ENCODE data around the gene ADAM33. TPM values are rescaled to one million over a fixed set of nuclear protein-coding genes. Genes with fewer than 3 reads are reported as not detected.

Gene ADAM33
- total RNA-seq, 2 donors from 2014 or later, result not detected

GRCh38 chr20:3652221-3652620 is 29.6 kb downstream of the ADAM33 start:
- H3K27ac Mint-ChIP-seq, result no peak overlapping the region
- peaks cover 0 to 3% of the 10 kb centered on the region in 2 donors for H3K9me3 Mint-ChIP-seq
- H3K36me3 Mint-ChIP-seq (ENCODE audit: insufficient read depth in 2 of 2), result no peaks in the 10 kb centered on the region
- DNase-seq, result no peak
- no peaks in the 10 kb centered on the region for H3K4me1 Mint-ChIP-seq (ENCODE audit: low read depth)
- no peak overlapping the region for H3K4me3 Mint-ChIP-seq
- no peak for ATAC-seq (replicated peaks in 1 of 2)
- H3K27me3 Mint-ChIP-seq (ENCODE audit: low read depth), result no peaks in the 10 kb centered on the region

GRCh38 chr20:3651204-3651962 is 30.4 kb downstream of the ADAM33 start:
- Mint-ChIP-seq H3K9me3 (peaks cover 0 to 3% of the 10 kb centered on the region in 2 donors), H3K27me3 (ENCODE audit: low read depth) (no peaks in the 10 kb centered on the region), H3K27ac (no peak overlapping the region), H3K36me3 (ENCODE audit: insufficient read depth in 2 of 2) (no peaks in the 10 kb centered on the region), H3K4me1 (ENCODE audit: low read depth) (no peaks in the 10 kb centered on the region), H3K4me3 (no peak overlapping the region)
- DNase-seq (no peak), ATAC-seq (replicated peaks in 1 of 2) (no peak)

DNA sequence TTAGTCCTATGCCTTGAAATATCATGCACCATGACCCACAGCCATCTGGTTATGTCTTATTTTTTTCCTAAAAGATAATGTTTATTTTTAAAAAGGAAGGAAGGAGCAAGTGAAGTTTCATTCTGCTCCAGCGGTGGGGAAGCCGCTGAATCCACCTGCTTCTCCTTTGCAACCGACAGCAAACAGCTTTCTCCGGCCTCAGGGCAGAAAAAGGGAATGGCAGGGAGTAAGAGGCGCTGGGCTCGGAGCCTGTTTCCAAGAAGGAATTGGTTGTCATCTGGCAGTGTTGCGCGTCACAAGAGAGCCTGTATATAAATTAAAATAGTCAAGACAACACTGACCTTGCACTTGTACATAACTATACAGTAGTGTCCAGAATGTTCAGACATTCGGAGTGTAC is 32.9 kb downstream of the ADAM33 start:
- no peaks in the 10 kb centered on the region for H3K36me3 Mint-ChIP-seq (ENCODE audit: insufficient read depth in 2 of 2)
- H3K9me3 Mint-ChIP-seq, result peaks cover 0 to 3% of the 10 kb centered on the region in 2 donors
- H3K4me3 Mint-ChIP-seq, result no peak overlapping the region
- ATAC-seq (replicated peaks in 1 of 2), result no peak
- no peak for DNase-seq
- H3K27me3 Mint-ChIP-seq (ENCODE audit: low read depth), result no peaks in the 10 kb centered on the region
- H3K27ac Mint-ChIP-seq, result no peak overlapping the region
- H3K4me1 Mint-ChIP-seq (ENCODE audit: low read depth), result no peaks in the 10 kb centered on the region

DNA sequence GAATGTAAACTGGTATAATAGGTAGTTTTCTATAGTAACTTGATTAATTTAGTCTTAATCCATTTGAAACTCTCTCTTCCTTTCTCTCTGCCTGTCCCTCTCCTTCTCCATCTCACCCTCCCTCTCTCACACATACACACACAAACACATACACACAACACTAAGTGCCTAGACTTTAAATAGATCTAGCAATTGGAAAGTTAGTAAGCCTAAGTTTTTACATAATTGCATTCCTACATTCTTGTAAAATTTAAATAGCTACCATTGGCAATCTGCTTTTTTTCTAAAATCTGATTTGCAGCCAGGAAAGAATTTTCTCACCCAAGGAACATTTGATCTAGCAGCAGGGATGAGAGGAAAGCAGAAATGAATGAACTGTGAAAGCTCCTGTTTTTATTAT is 34.3 kb downstream of the ADAM33 start:
- Mint-ChIP-seq H3K4me1 (ENCODE audit: low read depth) (no peaks in the 10 kb centered on the region), H3K27ac (no peak overlapping the region), H3K27me3 (ENCODE audit: low read depth) (no peaks in the 10 kb centered on the region), H3K4me3 (no peak overlapping the region), H3K36me3 (ENCODE audit: insufficient read depth in 2 of 2) (no peaks in the 10 kb centered on the region), H3K9me3 (no peaks in the 10 kb centered on the region)
- ATAC-seq (replicated peaks in 1 of 2) (no peak), DNase-seq (no peak)

DNA sequence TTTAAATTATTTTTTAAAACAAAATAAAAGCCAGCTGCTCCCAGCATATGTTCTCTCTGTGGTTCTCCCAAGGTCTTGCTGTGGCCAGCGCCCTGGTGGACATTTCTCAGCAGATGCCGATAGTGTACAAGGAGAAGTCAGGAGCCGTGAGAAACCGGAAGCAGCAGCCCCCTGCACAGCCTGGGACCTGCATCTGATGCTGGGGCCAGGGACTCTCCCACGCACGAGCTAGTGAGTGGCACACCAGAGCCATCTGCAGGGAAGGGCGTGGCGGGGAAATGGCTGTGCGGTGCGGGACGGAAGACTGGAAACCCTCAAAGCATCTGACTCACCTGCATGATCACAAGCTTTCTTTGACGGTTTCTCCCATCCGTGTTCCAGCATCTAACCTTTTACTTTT is 35.2 kb downstream of the ADAM33 start:
- Mint-ChIP-seq H3K27me3 (ENCODE audit: low read depth) (no peaks in the 10 kb centered on the region), H3K27ac (no peak overlapping the region), H3K4me3 (no peak overlapping the region), H3K36me3 (ENCODE audit: insufficient read depth in 2 of 2) (no peaks in the 10 kb centered on the region), H3K4me1 (ENCODE audit: low read depth) (no peaks in the 10 kb centered on the region), H3K9me3 (no peaks in the 10 kb centered on the region)
- DNase-seq (no peak), ATAC-seq (replicated peaks in 1 of 2) (no peak)

DNA sequence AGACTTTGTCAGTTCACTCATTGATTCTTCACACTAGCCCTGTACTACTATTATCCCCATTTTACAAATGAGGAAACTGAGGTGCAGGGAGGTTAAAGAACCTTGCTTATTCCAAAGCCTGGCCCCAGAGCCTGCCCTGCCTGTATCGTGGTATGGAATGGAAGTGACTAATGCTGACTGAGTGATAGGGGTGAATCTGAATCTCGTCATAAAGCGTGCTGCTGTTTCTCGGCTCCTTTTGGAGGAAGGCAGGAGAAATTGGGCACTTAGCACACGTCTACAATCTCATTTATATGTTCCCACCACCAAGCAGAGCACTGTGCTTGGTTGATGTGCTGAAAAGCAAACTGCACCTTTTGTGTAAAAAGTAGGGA is 35.8 kb downstream of the ADAM33 start:
- Mint-ChIP-seq H3K4me1 (ENCODE audit: low read depth) (no peaks in the 10 kb centered on the region), H3K4me3 (no peak overlapping the region), H3K27ac (no peak overlapping the region), H3K36me3 (ENCODE audit: insufficient read depth in 2 of 2) (no peaks in the 10 kb centered on the region), H3K9me3 (no peaks in the 10 kb centered on the region), H3K27me3 (ENCODE audit: low read depth) (no peaks in the 10 kb centered on the region)
- no peak for DNase-seq
- no peak for ATAC-seq (replicated peaks in 1 of 2)

DNA sequence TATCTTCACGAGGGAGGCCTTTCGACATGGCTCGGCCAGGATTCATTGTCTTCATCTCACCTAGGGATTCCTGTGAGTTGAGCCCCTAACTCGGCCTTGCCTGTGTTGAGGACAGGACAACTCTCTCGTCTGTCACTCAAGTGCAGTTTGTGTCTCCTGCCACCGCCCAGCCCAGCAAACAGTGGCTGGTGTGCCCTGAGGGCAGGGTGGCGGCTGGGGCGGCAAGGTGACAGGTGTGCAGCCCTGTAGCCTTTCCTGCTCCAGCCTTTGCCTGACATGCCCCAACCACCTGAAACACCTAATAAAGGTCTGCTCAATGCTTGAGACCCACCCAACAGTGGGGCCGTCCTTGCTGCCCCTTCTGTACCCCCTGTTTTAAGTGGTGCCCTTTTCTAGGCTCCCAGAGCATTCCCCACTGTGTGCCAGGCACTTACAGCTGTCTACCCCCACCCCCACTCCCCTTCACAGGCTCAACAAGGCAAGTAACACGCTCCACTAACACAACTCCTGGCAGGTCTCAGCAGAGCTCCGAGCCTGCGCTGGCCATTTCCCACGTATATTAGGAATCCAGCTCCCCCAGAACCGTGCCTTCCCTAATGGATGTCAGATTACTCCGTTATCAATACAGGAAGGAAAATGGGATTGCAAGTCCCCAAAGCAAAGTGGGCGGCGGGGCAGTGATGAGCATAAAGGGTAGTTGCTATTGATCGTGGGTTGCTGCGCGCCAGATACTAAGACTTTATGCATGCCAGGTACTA is 36.3 kb downstream of the ADAM33 start:
- H3K4me1 Mint-ChIP-seq (ENCODE audit: low read depth), result no peaks in the 10 kb centered on the region
- H3K36me3 Mint-ChIP-seq (ENCODE audit: insufficient read depth in 2 of 2), result peaks cover 0 to 3% of the 10 kb centered on the region in 2 donors
- no peak overlapping the region for H3K4me3 Mint-ChIP-seq
- no peaks in the 10 kb centered on the region for H3K27me3 Mint-ChIP-seq (ENCODE audit: low read depth)
- H3K9me3 Mint-ChIP-seq, result peaks cover 0 to under 1% of the 10 kb centered on the region in 2 donors
- DNase-seq (no peak), ATAC-seq (replicated peaks in 1 of 2) (no peak)
- H3K27ac Mint-ChIP-seq, result no peak overlapping the region

- H3K27ac Mint-ChIP-seq, result no peak overlapping the region
- H3K36me3 Mint-ChIP-seq (ENCODE audit: insufficient read depth in 2 of 2), result peaks cover 3 to 7% of the 10 kb centered on the region in 2 donors
- H3K9me3 Mint-ChIP-seq, result peaks cover 0 to 5% of the 10 kb centered on the region in 2 donors
- no peaks in the 10 kb centered on the region for H3K27me3 Mint-ChIP-seq (ENCODE audit: low read depth)
- no peak for ATAC-seq (replicated peaks in 1 of 2)
- no peaks in the 10 kb centered on the region for H3K4me1 Mint-ChIP-seq (ENCODE audit: low read depth)
- no peak for DNase-seq
- H3K4me3 Mint-ChIP-seq, result no peak overlapping the region
Observed at GRCh38 chr20:3640259-3640658, 41.6 kb downstream of the ADAM33 start.

DNA sequence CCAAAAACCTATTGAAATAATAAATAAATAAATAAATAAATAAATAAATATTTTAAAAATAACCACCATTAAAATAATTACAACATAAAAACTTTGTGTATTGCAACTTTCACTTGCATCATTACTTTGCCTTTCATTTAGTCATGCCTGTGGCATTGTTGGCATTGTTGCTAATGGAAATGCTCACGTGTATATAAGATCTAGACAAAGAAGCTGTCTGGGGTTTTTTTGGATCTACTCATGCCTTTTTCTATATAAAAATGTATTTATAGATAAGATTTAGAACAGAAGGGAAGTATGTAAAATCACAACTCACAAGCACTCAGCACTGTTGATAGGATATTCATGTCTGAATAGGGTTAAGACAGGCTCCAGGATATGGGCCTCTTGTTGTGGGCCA is 46.5 kb downstream of the ADAM33 start:
- Mint-ChIP-seq H3K4me1 (ENCODE audit: low read depth) (no peaks in the 10 kb centered on the region), H3K9me3 (peaks cover 0 to 3% of the 10 kb centered on the region in 2 donors), H3K27me3 (ENCODE audit: low read depth) (no peaks in the 10 kb centered on the region), H3K4me3 (no peak overlapping the region), H3K27ac (no peak overlapping the region), H3K36me3 (ENCODE audit: insufficient read depth in 2 of 2) (peaks cover 0 to 6% of the 10 kb centered on the region in 2 donors)
- no peak for ATAC-seq (replicated peaks in 1 of 2)
- no peak for DNase-seq

- ATAC-seq (replicated peaks in 1 of 2) (no peak), DNase-seq (no peak)
- H3K36me3 Mint-ChIP-seq (ENCODE audit: insufficient read depth in 2 of 2), result peaks cover 0 to 3% of the 10 kb centered on the region in 2 donors
- no peaks in the 10 kb centered on the region for H3K4me1 Mint-ChIP-seq (ENCODE audit: low read depth)
- no peak overlapping the region for H3K4me3 Mint-ChIP-seq
- H3K27ac Mint-ChIP-seq, result no peak overlapping the region
- no peaks in the 10 kb centered on the region for H3K27me3 Mint-ChIP-seq (ENCODE audit: low read depth)
- H3K9me3 Mint-ChIP-seq, result no peaks in the 10 kb centered on the region
Observed at GRCh38 chr20:3633913-3634478, 47.8 kb downstream of the ADAM33 start.

DNA sequence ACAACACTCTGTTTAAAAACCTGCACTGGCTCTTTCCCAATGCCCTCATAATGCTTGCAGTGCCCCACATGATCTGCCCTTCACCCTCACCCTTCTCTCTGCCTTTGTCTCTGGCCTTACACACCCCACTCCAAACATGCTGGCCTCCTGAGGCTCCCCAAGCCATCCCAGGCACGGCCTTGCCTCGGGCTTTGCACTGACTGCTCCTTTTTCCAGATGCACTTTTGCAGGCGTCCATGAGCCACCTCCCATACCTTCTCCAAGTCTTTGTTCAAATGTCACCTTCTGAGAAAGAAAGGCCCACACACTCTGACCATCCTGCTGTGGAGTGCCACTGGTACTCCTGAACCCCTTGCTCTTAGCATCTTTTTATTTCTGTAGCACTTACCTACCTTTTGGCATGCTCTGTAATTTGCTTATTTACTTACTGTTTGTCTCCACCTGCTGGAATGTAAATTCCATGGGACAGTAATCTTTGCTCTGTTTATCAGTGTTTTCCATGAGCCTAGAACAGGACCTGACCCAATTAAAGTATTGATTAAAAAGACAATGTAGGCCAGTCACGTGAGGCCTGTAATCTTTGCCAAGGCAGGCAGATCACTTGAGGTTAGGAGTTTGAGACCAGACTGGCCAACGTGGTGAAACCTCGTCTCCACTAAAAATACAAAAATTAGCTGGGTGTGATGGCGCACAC is 49.4 kb downstream of the ADAM33 start:
- no peak for ATAC-seq (replicated peaks in 1 of 2)
- H3K27me3 Mint-ChIP-seq (ENCODE audit: low read depth), result no peaks in the 10 kb centered on the region

DNA sequence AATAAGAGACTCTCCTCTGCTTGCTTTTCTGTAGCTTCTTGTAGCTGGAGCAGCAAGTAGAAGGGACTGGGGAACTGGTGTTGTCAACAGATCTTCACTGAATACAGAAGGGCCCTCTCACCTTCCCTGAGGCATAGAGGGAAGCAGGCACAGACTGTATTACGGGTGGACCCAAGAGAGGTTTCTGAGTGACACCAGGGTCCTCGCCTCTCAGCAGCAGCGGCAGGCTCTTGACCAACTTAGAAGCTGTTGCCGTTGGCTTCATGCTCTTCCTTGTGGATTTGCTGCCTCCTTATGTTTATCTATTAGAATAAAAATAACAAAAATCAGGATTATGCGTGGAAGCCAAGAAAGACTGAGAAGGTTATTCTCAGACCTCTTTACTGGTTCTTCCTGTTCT is 50.3 kb downstream of the ADAM33 start:
- H3K27me3 Mint-ChIP-seq (ENCODE audit: low read depth), result no peaks in the 10 kb centered on the region
- no peak overlapping the region for H3K27ac Mint-ChIP-seq
- H3K4me3 Mint-ChIP-seq, result no peak overlapping the region
- H3K9me3 Mint-ChIP-seq, result no peaks in the 10 kb centered on the region
- H3K4me1 Mint-ChIP-seq (ENCODE audit: low read depth), result no peaks in the 10 kb centered on the region
- H3K36me3 Mint-ChIP-seq (ENCODE audit: insufficient read depth in 2 of 2), result peaks cover 0 to 3% of the 10 kb centered on the region in 2 donors
- DNase-seq (no peak), ATAC-seq (replicated peaks in 1 of 2) (no peak)

More for the DNA sequence above, 49.4 kb downstream of the ADAM33 start:
- DNase-seq, result no peak
- no peaks in the 10 kb centered on the region for H3K4me1 Mint-ChIP-seq (ENCODE audit: low read depth)
- H3K36me3 Mint-ChIP-seq (ENCODE audit: insufficient read depth in 2 of 2), result peaks cover 0 to 3% of the 10 kb centered on the region in 2 donors
- no peak overlapping the region for H3K4me3 Mint-ChIP-seq
- no peak overlapping the region for H3K27ac Mint-ChIP-seq
- no peaks in the 10 kb centered on the region for H3K9me3 Mint-ChIP-seq

DNA sequence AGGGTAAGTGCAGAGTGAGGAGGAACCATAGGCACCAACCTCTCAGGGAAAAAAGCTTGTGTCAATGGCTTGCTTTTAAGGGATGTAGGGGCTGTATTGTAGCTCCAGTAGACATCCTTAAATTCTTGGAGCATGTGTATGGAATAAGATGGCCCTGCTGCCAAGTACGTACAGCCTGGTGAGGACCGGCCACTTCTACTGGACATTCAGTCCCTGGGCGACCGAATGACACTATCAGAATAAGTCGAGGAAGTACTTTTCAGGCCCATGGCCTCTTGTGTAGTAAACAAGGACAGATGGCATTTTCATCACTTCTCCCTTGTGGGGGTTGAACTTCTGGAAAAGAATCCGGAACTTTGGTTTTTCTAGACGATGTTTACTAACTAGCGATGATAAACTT is 51.4 kb downstream of the ADAM33 start:
- Mint-ChIP-seq H3K9me3 (no peaks in the 10 kb centered on the region), H3K4me1 (ENCODE audit: low read depth) (no peaks in the 10 kb centered on the region), H3K36me3 (ENCODE audit: insufficient read depth in 2 of 2) (peaks cover 0 to 3% of the 10 kb centered on the region in 2 donors), H3K27me3 (ENCODE audit: low read depth) (no peaks in the 10 kb centered on the region), H3K4me3 (no peak overlapping the region), H3K27ac (no peak overlapping the region)
- ATAC-seq (replicated peaks in 1 of 2) (no peak), DNase-seq (no peak)
